22Rv1 (cell line): ENCODE measurements around the gene ARHGEF5.

Experiments
- ZFX ChIP-seq: fragments of 450-650 bp; IDR thresholded peaks from 2 replicates; pipeline ENCODE4 v1.6.1; 2017; ENCODE audit warnings: antibody characterized with exemption, borderline replicate concordance
- TF ChIP-seq, protein P1 (sequence below): fragments of 450-650 bp; IDR thresholded peaks from 2 replicates; pipeline ENCODE4 v1.5.1; 2017; ENCODE audit warnings: mild to moderate bottlenecking

GRCh38 chr7:144415858-144416257 lies 60.7 kb downstream of the ARHGEF5 start:
- TF ChIP-seq, protein P1, sequence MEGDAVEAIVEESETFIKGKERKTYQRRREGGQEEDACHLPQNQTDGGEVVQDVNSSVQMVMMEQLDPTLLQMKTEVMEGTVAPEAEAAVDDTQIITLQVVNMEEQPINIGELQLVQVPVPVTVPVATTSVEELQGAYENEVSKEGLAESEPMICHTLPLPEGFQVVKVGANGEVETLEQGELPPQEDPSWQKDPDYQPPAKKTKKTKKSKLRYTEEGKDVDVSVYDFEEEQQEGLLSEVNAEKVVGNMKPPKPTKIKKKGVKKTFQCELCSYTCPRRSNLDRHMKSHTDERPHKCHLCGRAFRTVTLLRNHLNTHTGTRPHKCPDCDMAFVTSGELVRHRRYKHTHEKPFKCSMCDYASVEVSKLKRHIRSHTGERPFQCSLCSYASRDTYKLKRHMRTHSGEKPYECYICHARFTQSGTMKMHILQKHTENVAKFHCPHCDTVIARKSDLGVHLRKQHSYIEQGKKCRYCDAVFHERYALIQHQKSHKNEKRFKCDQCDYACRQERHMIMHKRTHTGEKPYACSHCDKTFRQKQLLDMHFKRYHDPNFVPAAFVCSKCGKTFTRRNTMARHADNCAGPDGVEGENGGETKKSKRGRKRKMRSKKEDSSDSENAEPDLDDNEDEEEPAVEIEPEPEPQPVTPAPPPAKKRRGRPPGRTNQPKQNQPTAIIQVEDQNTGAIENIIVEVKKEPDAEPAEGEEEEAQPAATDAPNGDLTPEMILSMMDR: no peak
- no peak for TF ChIP-seq ZFX
